ENCODE data around the gene MOXD1.

The MOXD1 gene

GRCh38 chr6:132400883-132401617 lies at the start of gene MOXD1:
Gene MOXD1, minus strand, starts transcription at chr6:132401475. Its CDS starts 49 bp downstream, at chr6:132401426.
- no peak for DNase-seq (ENCODE audit: low read depth in 2 of 2)

- no peak for DNase-seq (ENCODE audit: low read depth in 2 of 2)
These were observed 45.6 kb upstream of the MOXD1 start for GRCh38 chr6:132446855-132447241.

GRCh38 chr6:132446141-132446854 lies 45.0 kb upstream of the MOXD1 start:
- DNase-seq (ENCODE audit: low read depth in 2 of 2) = no peak

- no peak for DNase-seq (ENCODE audit: low read depth in 2 of 2)
These were observed 44.1 kb upstream of the MOXD1 start for GRCh38 chr6:132445201-132445951.

- no peak for DNase-seq (ENCODE audit: low read depth in 2 of 2)
These were observed 41.9 kb upstream of the MOXD1 start for GRCh38 chr6:132443206-132443605.

- DNase-seq (ENCODE audit: low read depth in 2 of 2) = no peak
These were observed 28.8 kb upstream of the MOXD1 start for GRCh38 chr6:132430110-132430509.

- no peak for DNase-seq (ENCODE audit: low read depth in 2 of 2)
These were observed 23.9 kb upstream of the MOXD1 start for GRCh38 chr6:132425176-132425575.

GRCh38 chr6:132423839-132424238 lies 22.6 kb upstream of the MOXD1 start:
- no peak for DNase-seq (ENCODE audit: low read depth in 2 of 2)

GRCh38 chr6:132418235-132418965 lies 17.1 kb upstream of the MOXD1 start:
- no peak for DNase-seq (ENCODE audit: low read depth in 2 of 2)

GRCh38 chr6:132414761-132415160 lies 13.5 kb upstream of the MOXD1 start:
- no peak for DNase-seq (ENCODE audit: low read depth in 2 of 2)

GRCh38 chr6:132414322-132414721 lies 13.0 kb upstream of the MOXD1 start:
- DNase-seq (ENCODE audit: low read depth in 2 of 2) = no peak

- no peak for DNase-seq (ENCODE audit: low read depth in 2 of 2)
These were observed 12.2 kb upstream of the MOXD1 start for GRCh38 chr6:132413499-132413802.

- no peak for DNase-seq (ENCODE audit: low read depth in 2 of 2)
These were observed 11.6 kb upstream of the MOXD1 start for GRCh38 chr6:132412656-132413498.

GRCh38 chr6:132411296-132411695 lies 10.0 kb upstream of the MOXD1 start:
- no peak for DNase-seq (ENCODE audit: low read depth in 2 of 2)

- DNase-seq (ENCODE audit: low read depth in 2 of 2) = no peak
These were observed 9.6 kb upstream of the MOXD1 start for GRCh38 chr6:132410830-132411229.

- DNase-seq (ENCODE audit: low read depth in 2 of 2) = no peak
These were observed 4.1 kb upstream of the MOXD1 start for GRCh38 chr6:132405143-132405915.

- DNase-seq (ENCODE audit: low read depth in 2 of 2) = no peak
These were observed 3.5 kb upstream of the MOXD1 start for GRCh38 chr6:132404736-132405135.

GRCh38 chr6:132404330-132404729 lies 3.1 kb upstream of the MOXD1 start:
- no peak for DNase-seq (ENCODE audit: low read depth in 2 of 2)

GRCh38 chr6:132401618-132402285 lies 477 bp upstream of the MOXD1 start:
- no peak for DNase-seq (ENCODE audit: low read depth in 2 of 2)

GRCh38 chr6:132400555-132400882 lies 756 bp downstream of the MOXD1 start:
- DNase-seq (ENCODE audit: low read depth in 2 of 2) = no peak

Data from activated CD8-positive, alpha-beta memory T cell treated with anti-CD3 and anti-CD28 coated beads for 4 hours (primary cell).